MM.1S (cell line): ENCODE results near the gene CABP2.

Experiments
- DNase-seq: peaks from one replicate; pipeline ENCODE4 v3.0.0-alpha.2; 2015
- H2AFZ ChIP-seq: fragments of 300-600 bp; sonication (generic); 2 replicates; pipeline ENCODE4 v1.6.0; 2016; ENCODE audit warnings: antibody characterized with exemption, low read length
- H3F3A ChIP-seq: fragments of 300-600 bp; sonication (generic); 2 replicates; pipeline ENCODE4 v1.6.1; 2016; ENCODE audit warnings: mild to moderate bottlenecking, antibody characterized with exemption, low read length, moderate library complexity, mixed read lengths; ENCODE audit not compliant: insufficient read depth
- H3K27ac ChIP-seq: fragments of 300-600 bp; sonication (generic); 2 replicates; pipeline ENCODE4 v1.5.1; 2016; ENCODE audit warnings: mild to moderate bottlenecking, low read length
- H3K27me3 ChIP-seq: fragments of 300-600 bp; sonication (generic); replicated peaks from 2 replicates; pipeline ENCODE4 v1.6.0; 2016; ENCODE audit warnings: low read length; ENCODE audit not compliant: insufficient read depth
- H3K36me3 ChIP-seq: fragments of 300-600 bp; sonication (generic); replicated peaks from 2 replicates; pipeline ENCODE4 v1.6.1; 2016; ENCODE audit warnings: mild to moderate bottlenecking, low read length, mixed read lengths; ENCODE audit not compliant: insufficient read depth
- H3K4me1 ChIP-seq: fragments of 300-600 bp; sonication (generic); 2 replicates; pipeline ENCODE4 v1.6.1; 2016; ENCODE audit warnings: low read length, mixed read lengths
- H3K4me2 ChIP-seq: fragments of 300-600 bp; sonication (generic); 2 replicates; pipeline ENCODE4 v1.6.0; 2016; ENCODE audit warnings: low read depth, low read length
- H3K4me3 ChIP-seq: fragments of 300-600 bp; sonication (generic); 2 replicates; pipeline ENCODE4 v1.5.1; 2016; ENCODE audit warnings: low read length, mixed read lengths
- H3K79me2 ChIP-seq: fragments of 300-600 bp; sonication (generic); 2 replicates; pipeline ENCODE4 v1.6.1; 2016; ENCODE audit warnings: mixed run types, low read length, mixed read lengths
- H3K9ac ChIP-seq: fragments of 300-600 bp; sonication (generic); 2 replicates; pipeline ENCODE4 v1.6.1; 2016; ENCODE audit warnings: low read length, mixed read lengths
- H3K9me2 ChIP-seq: fragments of 300-600 bp; sonication (generic); replicated peaks from 2 replicates; pipeline ENCODE4 v1.6.1; 2016; ENCODE audit warnings: mild to moderate bottlenecking, low read length, mixed read lengths; ENCODE audit not compliant: insufficient read depth
- H3K9me3 ChIP-seq: fragments of 300-600 bp; sonication (generic); replicated peaks from 2 replicates; pipeline ENCODE4 v1.6.1; 2016; ENCODE audit warnings: mild to moderate bottlenecking, low read length, mixed read lengths; ENCODE audit not compliant: insufficient read depth
- H4K20me1 ChIP-seq: fragments of 300-600 bp; sonication (generic); 2 replicates; pipeline ENCODE4 v1.6.1; 2016; ENCODE audit warnings: mild to moderate bottlenecking, low read length, moderate library complexity, mixed read lengths; ENCODE audit not compliant: insufficient read depth
- EZH2 ChIP-seq: fragments of 300-600 bp; sonication (generic); optimal IDR thresholded peaks from 2 replicates; pipeline ENCODE3; 2017; ENCODE audit warnings: low read depth, mild to moderate bottlenecking, antibody characterized with exemption, low read length, mixed read lengths
- EZH2phosphoT487 ChIP-seq: fragments of 300-600 bp; sonication (generic); IDR thresholded peaks from 2 replicates; pipeline ENCODE4 v1.6.1; 2018; ENCODE audit warnings: antibody characterized with exemption, low read length
- TF ChIP-seq, protein P1 (sequence below): fragments of 300-600 bp; sonication (generic); IDR thresholded peaks from 2 replicates; pipeline ENCODE4 v1.5.1; 2016; ENCODE audit warnings: antibody characterized with exemption, low read length, mixed read lengths

Gene CABP2

DNA sequence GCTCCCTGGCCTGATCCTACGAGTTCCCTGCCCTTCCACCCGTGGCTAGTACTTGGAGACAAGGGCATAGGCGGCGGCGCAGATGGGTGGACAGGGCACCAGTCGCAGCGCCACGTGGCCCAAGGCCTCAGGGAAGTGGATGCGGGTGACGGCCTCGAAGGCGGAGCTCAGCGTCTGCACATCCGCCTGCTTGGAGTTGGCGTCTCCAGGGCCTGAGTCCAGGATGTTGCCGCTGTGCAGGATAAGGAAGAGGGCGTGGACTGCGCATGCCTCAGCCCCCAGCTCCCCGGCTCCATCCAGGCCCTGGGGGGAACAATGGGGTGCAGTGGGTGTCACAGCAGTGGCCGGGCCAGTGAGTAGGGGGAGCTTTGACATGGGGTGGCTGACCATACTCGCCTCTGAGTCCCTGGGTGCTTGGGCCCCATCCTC is 24.7 kb downstream of the CABP2 start:
- Histone ChIP-seq H3F3A (no peaks in the 10 kb centered on the region), H3K9ac (no peak overlapping the region), H3K27ac (no peak overlapping the region), H3K79me2 (no peaks in the 10 kb centered on the region), H2AFZ (no peak overlapping the region), H3K4me2 (no peak overlapping the region), H3K4me1 (no peaks in the 10 kb centered on the region), H3K9me3 (no peaks in the 10 kb centered on the region), H3K9me2 (no peaks in the 10 kb centered on the region), H4K20me1 (no peaks in the 10 kb centered on the region), H3K27me3 (peaks cover 56% of the 10 kb centered on the region), H3K4me3 (no peak overlapping the region), H3K36me3 (no peaks in the 10 kb centered on the region)
- DNase-seq, result no peak
- TF ChIP-seq, protein P1, sequence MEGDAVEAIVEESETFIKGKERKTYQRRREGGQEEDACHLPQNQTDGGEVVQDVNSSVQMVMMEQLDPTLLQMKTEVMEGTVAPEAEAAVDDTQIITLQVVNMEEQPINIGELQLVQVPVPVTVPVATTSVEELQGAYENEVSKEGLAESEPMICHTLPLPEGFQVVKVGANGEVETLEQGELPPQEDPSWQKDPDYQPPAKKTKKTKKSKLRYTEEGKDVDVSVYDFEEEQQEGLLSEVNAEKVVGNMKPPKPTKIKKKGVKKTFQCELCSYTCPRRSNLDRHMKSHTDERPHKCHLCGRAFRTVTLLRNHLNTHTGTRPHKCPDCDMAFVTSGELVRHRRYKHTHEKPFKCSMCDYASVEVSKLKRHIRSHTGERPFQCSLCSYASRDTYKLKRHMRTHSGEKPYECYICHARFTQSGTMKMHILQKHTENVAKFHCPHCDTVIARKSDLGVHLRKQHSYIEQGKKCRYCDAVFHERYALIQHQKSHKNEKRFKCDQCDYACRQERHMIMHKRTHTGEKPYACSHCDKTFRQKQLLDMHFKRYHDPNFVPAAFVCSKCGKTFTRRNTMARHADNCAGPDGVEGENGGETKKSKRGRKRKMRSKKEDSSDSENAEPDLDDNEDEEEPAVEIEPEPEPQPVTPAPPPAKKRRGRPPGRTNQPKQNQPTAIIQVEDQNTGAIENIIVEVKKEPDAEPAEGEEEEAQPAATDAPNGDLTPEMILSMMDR, result no peak
- TF ChIP-seq EZH2phosphoT487 (no peak), EZH2 (no peak)

DNA sequence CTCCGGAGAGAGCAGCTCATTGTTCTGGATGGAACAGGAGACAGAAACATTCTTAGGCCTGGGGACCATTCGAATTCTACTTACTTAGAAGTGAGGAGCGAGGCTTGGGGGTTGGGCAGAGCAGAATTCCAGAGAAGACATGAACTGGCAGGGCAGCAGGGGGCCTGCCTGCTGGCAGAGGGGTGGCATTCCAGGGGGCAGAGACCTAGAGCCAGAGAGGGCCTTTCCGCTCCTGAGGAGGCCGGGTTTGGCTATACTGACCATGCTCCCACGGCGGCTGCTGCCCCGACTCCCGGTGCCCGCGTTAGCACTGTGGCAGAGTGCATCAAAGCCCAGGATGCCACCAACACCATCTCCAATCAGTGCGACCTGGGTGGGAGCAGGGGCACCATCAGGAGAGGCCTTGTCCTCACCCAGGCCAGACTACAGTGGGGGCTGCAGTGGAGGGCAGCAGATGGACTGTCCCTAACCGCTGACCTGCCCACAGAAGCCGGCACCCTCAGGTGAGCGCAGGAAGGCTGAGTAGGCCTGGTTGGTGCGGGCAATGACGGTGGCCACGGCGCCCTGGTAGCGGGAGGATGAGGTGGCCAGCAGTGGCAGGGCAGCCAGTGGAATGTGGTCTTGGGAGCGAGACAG is 25.5 kb downstream of the CABP2 start:
- no peak for DNase-seq
- Histone ChIP-seq H3K27me3 (peaks cover 48% of the 10 kb centered on the region), H3K9me3 (no peaks in the 10 kb centered on the region), H3F3A (no peaks in the 10 kb centered on the region), H3K36me3 (no peaks in the 10 kb centered on the region), H3K27ac (no peak overlapping the region), H3K9ac (no peak overlapping the region), H4K20me1 (no peaks in the 10 kb centered on the region), H3K79me2 (no peaks in the 10 kb centered on the region), H2AFZ (no peak overlapping the region), H3K9me2 (no peaks in the 10 kb centered on the region), H3K4me3 (no peak overlapping the region), H3K4me2 (no peak overlapping the region), H3K4me1 (no peaks in the 10 kb centered on the region)
- TF ChIP-seq, protein P1, result no peak
- TF ChIP-seq EZH2phosphoT487, result no peak

DNA sequence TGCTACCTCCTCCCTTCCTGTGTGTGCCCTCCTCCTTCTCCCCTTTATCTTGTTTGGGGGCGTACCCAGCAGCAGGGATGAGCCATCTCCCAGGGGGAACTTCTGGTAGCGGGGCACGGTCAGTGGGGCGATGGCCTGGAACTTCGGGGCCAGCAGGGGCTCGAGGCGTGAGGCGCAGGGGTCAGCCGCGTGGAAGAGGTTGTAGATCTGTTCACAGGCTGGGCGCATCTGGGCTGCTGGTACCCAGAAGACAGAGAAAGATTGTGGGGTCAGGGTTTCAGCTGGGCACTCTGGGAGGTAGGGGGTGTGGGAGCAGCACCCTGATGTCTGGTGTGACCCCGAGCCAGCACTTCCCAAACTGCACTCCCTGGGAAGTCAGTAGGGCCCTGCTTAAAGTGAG is 27.1 kb downstream of the CABP2 start:
- no peak overlapping the region for H3K27ac ChIP-seq
- H3K27me3 ChIP-seq, result peaks cover 32% of the 10 kb centered on the region
- no peaks in the 10 kb centered on the region for H3K9me2 ChIP-seq
- no peaks in the 10 kb centered on the region for H3K9me3 ChIP-seq
- no peaks in the 10 kb centered on the region for H3K36me3 ChIP-seq
- H3K4me3 ChIP-seq, result no peak overlapping the region
- no peak overlapping the region for H3K9ac ChIP-seq
- H3K4me1 ChIP-seq, result no peaks in the 10 kb centered on the region
- H4K20me1 ChIP-seq, result no peaks in the 10 kb centered on the region
- H3F3A ChIP-seq, result no peaks in the 10 kb centered on the region
- H3K79me2 ChIP-seq, result no peaks in the 10 kb centered on the region
- TF ChIP-seq EZH2, result no peak
- DNase-seq, result no peak
- no peak overlapping the region for H3K4me2 ChIP-seq
- H2AFZ ChIP-seq, result no peak overlapping the region

DNA sequence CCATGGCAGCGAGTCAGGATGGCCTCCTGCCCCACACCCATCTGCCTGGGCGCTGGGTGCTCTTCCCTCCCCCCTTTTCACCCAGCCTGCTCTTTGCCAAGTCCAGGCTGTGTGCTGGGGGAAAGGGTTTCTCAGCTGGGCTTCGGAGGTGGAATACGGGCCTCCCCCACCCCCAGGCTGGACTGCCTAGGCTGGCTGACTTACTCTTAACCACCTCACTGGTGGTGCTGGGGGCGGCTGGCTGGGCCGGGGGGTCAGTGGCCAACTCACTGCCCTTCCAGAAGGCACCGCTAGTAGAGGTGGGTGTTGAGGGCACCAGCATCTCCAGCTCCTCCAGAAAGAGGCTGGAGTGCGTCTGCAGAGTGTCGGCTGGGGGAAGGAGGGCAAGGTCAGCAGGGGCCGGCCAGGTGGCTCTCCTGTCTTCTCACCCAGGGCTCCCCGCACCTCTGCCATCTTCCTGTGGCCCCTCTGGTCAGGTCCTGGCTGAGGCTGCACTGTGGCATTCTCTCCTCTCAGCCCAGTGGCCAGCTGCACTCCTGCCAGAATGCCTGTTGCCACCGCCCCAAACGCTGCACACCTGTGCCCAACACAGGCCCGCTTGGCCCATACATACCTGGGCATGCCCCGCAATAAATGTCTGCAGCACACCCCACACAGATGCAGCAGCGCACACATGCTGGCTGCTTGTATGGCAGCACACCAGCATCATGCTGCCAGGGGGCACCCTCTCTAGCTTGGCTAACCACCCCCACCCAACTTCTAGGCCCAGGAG is 27.8 kb downstream of the CABP2 start:
- Histone ChIP-seq H3K36me3 (no peaks in the 10 kb centered on the region), H3K9me2 (no peaks in the 10 kb centered on the region), H3K27ac (no peak overlapping the region), H3F3A (no peaks in the 10 kb centered on the region), H2AFZ (no peak overlapping the region), H4K20me1 (no peaks in the 10 kb centered on the region), H3K79me2 (no peaks in the 10 kb centered on the region), H3K4me1 (no peaks in the 10 kb centered on the region), H3K27me3 (peaks cover 26% of the 10 kb centered on the region), H3K9me3 (no peaks in the 10 kb centered on the region), H3K4me3 (no peak overlapping the region), H3K9ac (no peak overlapping the region), H3K4me2 (no peak overlapping the region)
- no peak for DNase-seq
- TF ChIP-seq, protein P1, result no peak
- TF ChIP-seq EZH2phosphoT487 (no peak), EZH2 (no peak)
